ENCODE measurements around the gene PPFIBP1. TPM values are rescaled to one million over a fixed set of nuclear protein-coding genes. Genes with fewer than 3 reads are reported as not detected.

PPFIBP1 gene
- total and polyA plus RNA-seq, 2 of the 8 experiments (the other 6 are each of a cell fraction or from before 2014, with no cell fraction given) = 7.7 to 31.3 TPM

GRCh38 chr12:27575090-27575761 is 51.2 kb downstream of the PPFIBP1 start (continued):
- TF ChIP-seq CHD7 (IDR thresholded peaks at IDR 0.05; ENCODE audit: insufficient replicate concordance, low read length) (no peak), MAFK (IDR thresholded peaks at IDR 0.05; ENCODE audit: low read depth, low read length) (no peak), SIX5 (IDR thresholded peaks at IDR 0.05; ENCODE audit: low read depth, low read length) (no peak), BCL11A (IDR thresholded peaks at IDR 0.05; ENCODE audit: low read depth in 2 of 2, low read length in 2 of 2) (no peak), USF2 (IDR thresholded peaks at IDR 0.05; ENCODE audit: low read length) (no peak), SRF (IDR thresholded peaks at IDR 0.05; ENCODE audit: low read depth, low read length) (no peak), SAP30 (IDR thresholded peaks at IDR 0.05; ENCODE audit: insufficient read depth, insufficient replicate concordance, low read length) (no peak), SP2 (IDR thresholded peaks at IDR 0.05; ENCODE audit: low read length) (no peak), RXRA (IDR thresholded peaks at IDR 0.05; ENCODE audit: insufficient read depth, low read depth, low read length) (no peak), POLR2A (IDR thresholded peaks at IDR 0.05; ENCODE audit: control extremely low read depth in 1 of 2, low read depth in 2 of 2, low read length in 2 of 2) (no peak)

All from H1 (cell line).